DMS114 treated with DMSO at 0.1 percent for 48 hours (cell line): Measurements from ENCODE around the gene IL21.
"Not testable (repeated sequence)": the region's sequence is repeated elsewhere in the genome, so short reads cannot be mapped to it uniquely, and the experiment has no call there.

ENCODE experiments used
- DNase-seq: peaks from one replicate; lab custom pipeline; 2025; ENCODE audit not compliant: unreplicated experiment; lab: John Stamatoyannopoulos, UW

IL21 gene

GRCh38 chr4:122583906-122584305, 37.0 kb downstream of the IL21 start:
- DNase-seq, result no peak

- DNase-seq, result peak; percentile 46
These were observed 42.8 kb downstream of the IL21 start for GRCh38 chr4:122577808-122578781.

- DNase-seq, result no peak
These were observed 43.7 kb downstream of the IL21 start for GRCh38 chr4:122577189-122577553.

GRCh38 chr4:122576261-122577188, 44.3 kb downstream of the IL21 start:
- peak; percentile 47 for DNase-seq

- not testable (repeated sequence) for DNase-seq
These were observed 46.5 kb downstream of the IL21 start for GRCh38 chr4:122574347-122574746.

- DNase-seq, result no peak
These were observed 58.4 kb downstream of the IL21 start for GRCh38 chr4:122562449-122562848.
